IMR-90 (cell line): ENCODE results near the gene EIF4B. TPM values are rescaled to one million over a fixed set of nuclear protein-coding genes. Genes with fewer than 3 reads are reported as not detected.

Experiments
- ATAC-seq: fragments of 200-7000 bp; cut with Tn5 transposase; 2 replicates; pipeline ENCODE4 v1.9.1; 2020; ENCODE audit warnings: low read depth, mild to moderate bottlenecking, moderate library complexity
- BruUV-seq: library from RNA; stranded (reverse); fragments of 400-500 nt; replicated peaks from 2 replicates; lab custom pipeline; 2021; lab: Mats Ljungman, UMichigan
- CTCF ChIA-PET: fragments of 300-600 bp; formaldehyde crosslinking; extraction: SDS; loops from one replicate; lab custom pipeline; 2021; ENCODE audit warnings: antibody characterized with exemption; lab: Yijun Ruan, JAX
- POLR2A ChIA-PET: fragments of 300-600 bp; sonication (Branson Sonifier 250); formaldehyde crosslinking; loops from one replicate; lab custom pipeline; 2022; ENCODE audit warnings: antibody characterized with exemption; ENCODE audit not compliant: unreplicated experiment; lab: Charles Lee
- DNase-seq: peaks from one replicate; pipeline ENCODE4 v3.0.0; 2013
- H2AFZ ChIP-seq: replicated peaks from 2 replicates; pipeline ENCODE3; 2013; ENCODE audit warnings: low read length, mild to moderate bottlenecking; ENCODE audit not compliant: poor library complexity
- H2AK5ac ChIP-seq: 2 replicates; pipeline ENCODE4 v1.6.1; 2013; ENCODE audit warnings: low read depth, low read length, inconsistent platforms
- H2AK9ac ChIP-seq: replicated peaks from 2 replicates; pipeline ENCODE3; 2013; ENCODE audit warnings: mild to moderate bottlenecking, low read depth, low read length, moderate library complexity; ENCODE audit not compliant: poor library complexity
- H2BK120ac ChIP-seq: 2 replicates; pipeline ENCODE4 v1.6.1; 2013; ENCODE audit warnings: low read depth, low read length, inconsistent platforms
- H2BK15ac ChIP-seq: 3 replicates; pipeline ENCODE4 v1.6.1; 2013; ENCODE audit warnings: low read depth, low read length, inconsistent platforms
- H2BK20ac ChIP-seq: 2 replicates; pipeline ENCODE4 v1.6.1; 2013; ENCODE audit warnings: low read depth, mild to moderate bottlenecking, inconsistent platforms, low read length, moderate library complexity
- H2BK5ac ChIP-seq: 2 replicates; pipeline ENCODE4 v1.6.1; 2013; ENCODE audit warnings: mild to moderate bottlenecking, low read depth, low read length, inconsistent platforms; ENCODE audit not compliant: poor library complexity, severe bottlenecking
- H3K14ac ChIP-seq: replicated peaks from 2 replicates; pipeline ENCODE4 v1.6.1; 2013; ENCODE audit warnings: low read depth, low read length, inconsistent platforms
- H3K18ac ChIP-seq: 2 replicates; pipeline ENCODE4 v1.6.1; 2013; ENCODE audit warnings: low read depth, low read length, control low read depth
- H3K23ac ChIP-seq: 2 replicates; pipeline ENCODE4 v1.6.1; 2013; ENCODE audit warnings: low read depth, low read length, inconsistent platforms
- H3K27ac ChIP-seq: 2 replicates; pipeline ENCODE4 v1.5.1; 2013; ENCODE audit warnings: mild to moderate bottlenecking, control low read depth, low read length; ENCODE audit not compliant: insufficient read depth
- H3K27me3 ChIP-seq: 2 replicates; pipeline ENCODE4 v1.6.1; 2013; ENCODE audit warnings: low read length; ENCODE audit not compliant: control insufficient read depth, insufficient read depth
- H3K36me3 ChIP-seq: 2 replicates; pipeline ENCODE4 v1.6.1; 2013; ENCODE audit warnings: low read length, mixed read lengths; ENCODE audit not compliant: control insufficient read depth, insufficient read depth
- H3K4ac ChIP-seq: 2 replicates; pipeline ENCODE4 v1.6.1; 2013; ENCODE audit warnings: low read depth, low read length, inconsistent platforms
- H3K4me1 ChIP-seq: 2 replicates; pipeline ENCODE4 v1.6.1; 2013; ENCODE audit warnings: low read length, mixed read lengths; ENCODE audit not compliant: control insufficient read depth, insufficient read depth
- H3K4me2 ChIP-seq: 2 replicates; pipeline ENCODE4 v1.6.1; 2013; ENCODE audit warnings: low read depth, mild to moderate bottlenecking, control low read depth, low read length, moderate library complexity
- H3K4me3 ChIP-seq: 2 replicates; pipeline ENCODE4 v1.5.1; 2013; ENCODE audit warnings: low read depth, mild to moderate bottlenecking, control low read depth, low read length, moderate library complexity; ENCODE audit not compliant: insufficient read depth
- H3K56ac ChIP-seq: 2 replicates; pipeline ENCODE4 v1.6.1; 2013; ENCODE audit warnings: low read length, inconsistent platforms; ENCODE audit not compliant: insufficient read depth; ENCODE audit errors: extremely low read depth
- H3K79me1 ChIP-seq, 2 experiments: 2 replicates each; pipeline ENCODE4 v1.6.1; 2013; ENCODE audit warnings: low read length in 2 of 2, inconsistent platforms in 1 of 2, low read depth in 1 of 2
- H3K9ac ChIP-seq: 2 replicates; pipeline ENCODE4 v1.6.1; 2013; ENCODE audit warnings: low read depth, low read length, control low read depth
- H3K9me1 ChIP-seq: 2 replicates; pipeline ENCODE4 v1.6.1; 2013; ENCODE audit warnings: low read length, inconsistent platforms; ENCODE audit not compliant: insufficient read depth
- H3K9me3 ChIP-seq: 2 replicates; pipeline ENCODE4 v1.6.1; 2013; ENCODE audit warnings: low read length; ENCODE audit not compliant: control insufficient read depth, insufficient read depth
- H4K20me1 ChIP-seq: 2 replicates; pipeline ENCODE4 v1.6.1; 2013; ENCODE audit warnings: low read length, inconsistent platforms; ENCODE audit not compliant: insufficient read depth
- H4K5ac ChIP-seq: 2 replicates; pipeline ENCODE4 v1.6.1; 2013; ENCODE audit warnings: mild to moderate bottlenecking, low read depth, low read length, control low read depth
- H4K8ac ChIP-seq, 2 experiments: 2 replicates each; pipeline ENCODE4 v1.6.1; 2013; ENCODE audit warnings: low read depth in 2 of 2, low read length in 2 of 2, control low read depth in 1 of 2, inconsistent platforms in 1 of 2
- H4K91ac ChIP-seq: 2 replicates; pipeline ENCODE4 v1.6.1; 2013; ENCODE audit warnings: low read depth, low read length, inconsistent platforms; ENCODE audit not compliant: insufficient read depth
- BHLHE40 ChIP-seq: fragments of 150-350 bp; IDR thresholded peaks from 2 replicates; pipeline ENCODE4 v1.6.1; 2016; ENCODE audit warnings: mild to moderate bottlenecking, low read depth, low read length
- CHD1 ChIP-seq: IDR thresholded peaks from 2 replicates; pipeline ENCODE4 v1.6.1; 2012; ENCODE audit warnings: low read depth, low read length, improper control_type of control experiment
- MXI1 ChIP-seq: IDR thresholded peaks from 2 replicates; pipeline ENCODE4 v1.6.1; 2012; ENCODE audit warnings: low read depth, mild to moderate bottlenecking, low read length, moderate library complexity, borderline replicate concordance
- POLR2A ChIP-seq: IDR thresholded peaks from 2 replicates; pipeline ENCODE4 v1.6.1; 2012; ENCODE audit warnings: mild to moderate bottlenecking, low read depth, low read length
- RAD21 ChIP-seq: IDR thresholded peaks from 2 replicates; pipeline ENCODE4 v1.6.1; 2012; ENCODE audit warnings: low read length, improper control_type of control experiment
- RCOR1 ChIP-seq: IDR thresholded peaks from 2 replicates; pipeline ENCODE4 v1.6.1; 2012; ENCODE audit warnings: mild to moderate bottlenecking, low read length, improper control_type of control experiment; ENCODE audit not compliant: insufficient replicate concordance
- RFX5 ChIP-seq: IDR thresholded peaks from 2 replicates; pipeline ENCODE4 v1.8.0; 2012; ENCODE audit warnings: low read depth, mild to moderate bottlenecking, low read length, moderate library complexity
- SMC3 ChIP-seq: fragments of 150-350 bp; IDR thresholded peaks from 2 replicates; pipeline ENCODE4 v1.6.1; 2016; ENCODE audit warnings: low read depth, mild to moderate bottlenecking, antibody characterized with exemption, low read length, moderate library complexity
- WGBS, 2 experiments: methylation state at CpG; one replicate each; pipeline versions ENCODE4 v1.1.5 to v1.1.7; 2013; ENCODE audit warnings: missing lambda C conversion rate in 2 of 2; ENCODE audit not compliant: insufficient read length in 1 of 2; ENCODE audit errors: extremely low coverage in 2 of 2; 5-methylcytosine and 5-hydroxymethylcytosine counted together
- dilution Hi-C: fragments of 300-500 bp; cut with HindIII; formaldehyde crosslinking; loops from one replicate; pipeline ENCODE4 v1.14.3; 2018; ENCODE audit warnings: low sequenced_read_pairs; ENCODE audit not compliant: unreplicated experiment
- in situ Hi-C: fragments of 300-500 bp; cut with MboI; formaldehyde crosslinking; loops from 3 replicates; pipeline ENCODE4 v1.14.3; 2019; ENCODE audit warnings: low sequenced_read_pairs, inconsistent platforms, mixed read lengths
- intact Hi-C: fragments of 100-400 bp; cut with micrococcal nuclease; formaldehyde crosslinking; loops from 2 replicates; pipeline ENCODE4 v1.10.0; 2022
- polyA plus RNA-seq, 3 experiments: library from polyadenylated mRNA; depleted of rRNA; stranded (reverse); fragments of >200 nt; gene quantifications; 2 replicates each; pipeline ENCODE4 v1.2.3, GENCODE V29; 2012; ENCODE audit warnings: low replicate concordance in 1 of 3
- total RNA-seq: library from RNA; depleted of rRNA; stranded (reverse); fragments of >200 nt; gene quantifications from 2 replicates; pipeline ENCODE4 v1.2.3, GENCODE V29; 2012
- TF ChIP-seq, protein P1 (sequence below): fragments of 150-350 bp; IDR thresholded peaks from 2 replicates; pipeline ENCODE4 v1.6.1; 2017; ENCODE audit warnings: mild to moderate bottlenecking, antibody characterized with exemption, low read length, low read depth
- TF ChIP-seq, protein P2 (sequence below): conservative IDR thresholded peaks from 2 replicates; pipeline ENCODE4 v1.5.1; 2012; ENCODE audit warnings: mild to moderate bottlenecking, low read depth, low read length, improper control_type of control experiment

Gene EIF4B
- total and polyA plus RNA-seq, 2 of the 4 experiments (the other 2 are of a cell fraction) = 313 to 671 TPM

DNA sequence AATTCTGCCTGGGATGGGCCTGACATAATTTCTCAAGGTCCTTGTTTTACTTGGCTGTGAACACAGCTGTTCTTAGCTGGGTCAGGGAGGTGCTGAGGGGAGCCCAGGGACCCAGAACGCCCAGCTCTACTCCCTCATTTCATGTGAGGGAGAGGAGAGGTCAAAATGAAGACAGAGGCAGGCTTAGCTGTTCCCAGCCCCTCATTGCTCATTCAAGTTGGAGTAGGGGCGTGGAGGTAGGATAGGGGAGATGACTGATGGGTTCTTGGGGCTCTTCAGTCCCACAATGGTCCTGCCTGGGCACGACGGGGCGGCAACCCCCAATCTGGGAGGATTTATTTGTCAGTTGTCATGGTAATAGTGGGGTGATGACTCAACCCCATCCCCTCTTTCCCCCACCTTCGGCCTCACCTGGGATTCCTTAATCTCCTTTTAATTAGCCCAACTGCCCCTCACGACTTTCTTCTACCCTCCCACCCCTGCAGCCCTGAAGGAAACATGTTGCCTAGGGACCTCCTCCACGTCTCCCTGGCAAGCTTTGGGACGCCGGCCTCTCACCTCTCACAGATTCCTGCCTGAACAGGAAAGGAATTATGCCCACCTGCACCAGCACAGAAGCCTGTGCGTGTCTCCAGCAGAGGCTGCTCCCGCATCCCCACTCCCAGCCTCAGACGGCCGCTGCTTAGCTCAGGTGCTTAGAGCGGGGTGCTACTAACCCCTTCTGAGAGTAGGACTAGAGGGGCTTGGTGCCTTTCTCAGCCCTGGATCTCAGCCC, 62.7 kb downstream of the EIF4B start:
- H3K9me1 ChIP-seq = peaks cover 15% of the 10 kb centered on the region
- H3K79me1 ChIP-seq = peaks cover 16 to 64% of the 10 kb centered on the region in 2 experiments; a peak in 3 of 4 replicates
- no peak overlapping the region for H3K27ac ChIP-seq
- H3K23ac ChIP-seq = no peak overlapping the region
- no peak overlapping the region for H4K5ac ChIP-seq
- no peak overlapping the region for H3K18ac ChIP-seq
- in situ Hi-C loops = loop anchor here (5.0 kb wide), 1 partner anchor 118 kb away; no protein-coding TSS in a partner anchor
- no peak overlapping the region for H3K14ac ChIP-seq
- intact Hi-C loops = no loop called here
- H2BK20ac ChIP-seq = no peak overlapping the region
- no peak overlapping the region for H2BK5ac ChIP-seq
- no peaks in the 10 kb centered on the region for H3K9me3 ChIP-seq
- no TSS peak for BruUV-seq
- DNase-seq (no peak), ATAC-seq (no peak)
- no peaks in the 10 kb centered on the region for H3K27me3 ChIP-seq
- H4K91ac ChIP-seq = no peak overlapping the region
- no peak overlapping the region for H2AFZ ChIP-seq
- no peak overlapping the region for H3K4me3 ChIP-seq
- ChIA-PET POLR2A (no interaction called here), CTCF (no interaction called here)
- peak overlapping the region; percentile 32 for H2AK9ac ChIP-seq
- H3K4ac ChIP-seq = peak overlapping the region; percentile 12; the same call in 1 of the 2 replicates
- H3K36me3 ChIP-seq = peaks cover 28% of the 10 kb centered on the region
- no peak overlapping the region for H3K9ac ChIP-seq
- H3K56ac ChIP-seq = no peak overlapping the region
- H2BK15ac ChIP-seq = no peak overlapping the region
- TF ChIP-seq BHLHE40 (no peak), CHD1 (no peak), RAD21 (no peak), MXI1 (no peak), POLR2A (no peak), RFX5 (no peak), RCOR1 (no peak), SMC3 (no peak)
- TF ChIP-seq, protein P1, sequence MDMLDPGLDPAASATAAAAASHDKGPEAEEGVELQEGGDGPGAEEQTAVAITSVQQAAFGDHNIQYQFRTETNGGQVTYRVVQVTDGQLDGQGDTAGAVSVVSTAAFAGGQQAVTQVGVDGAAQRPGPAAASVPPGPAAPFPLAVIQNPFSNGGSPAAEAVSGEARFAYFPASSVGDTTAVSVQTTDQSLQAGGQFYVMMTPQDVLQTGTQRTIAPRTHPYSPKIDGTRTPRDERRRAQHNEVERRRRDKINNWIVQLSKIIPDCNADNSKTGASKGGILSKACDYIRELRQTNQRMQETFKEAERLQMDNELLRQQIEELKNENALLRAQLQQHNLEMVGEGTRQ = no peak
- TF ChIP-seq, protein P2, sequence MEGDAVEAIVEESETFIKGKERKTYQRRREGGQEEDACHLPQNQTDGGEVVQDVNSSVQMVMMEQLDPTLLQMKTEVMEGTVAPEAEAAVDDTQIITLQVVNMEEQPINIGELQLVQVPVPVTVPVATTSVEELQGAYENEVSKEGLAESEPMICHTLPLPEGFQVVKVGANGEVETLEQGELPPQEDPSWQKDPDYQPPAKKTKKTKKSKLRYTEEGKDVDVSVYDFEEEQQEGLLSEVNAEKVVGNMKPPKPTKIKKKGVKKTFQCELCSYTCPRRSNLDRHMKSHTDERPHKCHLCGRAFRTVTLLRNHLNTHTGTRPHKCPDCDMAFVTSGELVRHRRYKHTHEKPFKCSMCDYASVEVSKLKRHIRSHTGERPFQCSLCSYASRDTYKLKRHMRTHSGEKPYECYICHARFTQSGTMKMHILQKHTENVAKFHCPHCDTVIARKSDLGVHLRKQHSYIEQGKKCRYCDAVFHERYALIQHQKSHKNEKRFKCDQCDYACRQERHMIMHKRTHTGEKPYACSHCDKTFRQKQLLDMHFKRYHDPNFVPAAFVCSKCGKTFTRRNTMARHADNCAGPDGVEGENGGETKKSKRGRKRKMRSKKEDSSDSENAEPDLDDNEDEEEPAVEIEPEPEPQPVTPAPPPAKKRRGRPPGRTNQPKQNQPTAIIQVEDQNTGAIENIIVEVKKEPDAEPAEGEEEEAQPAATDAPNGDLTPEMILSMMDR = no peak
- H2BK120ac ChIP-seq = no peak overlapping the region
- no peak overlapping the region for H3K4me2 ChIP-seq
- peaks cover 31% of the 10 kb centered on the region for H3K4me1 ChIP-seq
- peaks cover 5% of the 10 kb centered on the region for H4K20me1 ChIP-seq
- dilution Hi-C loops = no loop called here
- WGBS, 2 experiments = 89% methylated on average over 3 of the region's 15 CpGs; no CpG with 5 or more reads in 1 of the 2 experiments
- H4K8ac ChIP-seq = no peak overlapping the region
- H2AK5ac ChIP-seq = no peak overlapping the region; the same call in 1 of the 2 replicates
